ENCODE results near the gene ORMDL2. TPM values are rescaled to one million over a fixed set of nuclear protein-coding genes. Genes with fewer than 3 reads are reported as not detected.

ORMDL2 gene
- total RNA-seq, 1 donor: 10.1 TPM

GRCh38 chr12:55788546-55788945, 29.3 kb upstream of the ORMDL2 start:
- H4K20me1 ChIP-seq (ENCODE audit: insufficient read depth, low read length): peaks cover 3% of the 10 kb centered on the region
- no peak overlapping the region for H3K27ac ChIP-seq (ENCODE audit: low read depth, low read length)
- no peak overlapping the region for H3K4me3 ChIP-seq (ENCODE audit: insufficient read depth, low read length)
- no peaks in the 10 kb centered on the region for H3K4me1 ChIP-seq (ENCODE audit: insufficient read depth, low read length)
- H3K79me2 ChIP-seq (ENCODE audit: insufficient read depth, low read length): peaks cover 8% of the 10 kb centered on the region
- no peaks in the 10 kb centered on the region for H3K9me3 ChIP-seq (ENCODE audit: low read depth, low read length)
- H3K4me2 ChIP-seq (ENCODE audit: insufficient read depth, low read length): no peak overlapping the region
- no peaks in the 10 kb centered on the region for H3K27me3 ChIP-seq (ENCODE audit: insufficient read depth, low read length)
- no peak for TF ChIP-seq CTCF (IDR thresholded peaks at IDR 0.05; ENCODE audit: extremely low read depth, low read depth, low read length)
- H2AFZ ChIP-seq (ENCODE audit: low read length): no peak overlapping the region
- peaks cover 69% of the 10 kb centered on the region for H3K36me3 ChIP-seq (ENCODE audit: insufficient read depth, low read length)
- no peak for DNase-seq (ENCODE audit: insufficient read length, low spot score, missing footprints)

- Histone ChIP-seq H2AFZ (ENCODE audit: low read length) (no peak overlapping the region), H3K79me2 (ENCODE audit: insufficient read depth, low read length) (peaks cover 10% of the 10 kb centered on the region), H3K4me3 (ENCODE audit: insufficient read depth, low read length) (no peak overlapping the region), H3K4me2 (ENCODE audit: insufficient read depth, low read length) (no peak overlapping the region), H3K36me3 (ENCODE audit: insufficient read depth, low read length) (peaks cover 70% of the 10 kb centered on the region), H4K20me1 (ENCODE audit: insufficient read depth, low read length) (peaks cover 1% of the 10 kb centered on the region), H3K27ac (ENCODE audit: low read depth, low read length) (no peak overlapping the region), H3K4me1 (ENCODE audit: insufficient read depth, low read length) (no peaks in the 10 kb centered on the region), H3K9me3 (ENCODE audit: low read depth, low read length) (no peaks in the 10 kb centered on the region), H3K27me3 (ENCODE audit: insufficient read depth, low read length) (no peaks in the 10 kb centered on the region)
- TF ChIP-seq CTCF (IDR thresholded peaks at IDR 0.05; ENCODE audit: extremely low read depth, low read depth, low read length): no peak
- no peak for DNase-seq (ENCODE audit: insufficient read length, low spot score, missing footprints)
These were observed 28.7 kb upstream of the ORMDL2 start for GRCh38 chr12:55789171-55789570.

GRCh38 chr12:55789893-55790292, 27.9 kb upstream of the ORMDL2 start:
- Histone ChIP-seq H4K20me1 (ENCODE audit: insufficient read depth, low read length) (no peaks in the 10 kb centered on the region), H3K9me3 (ENCODE audit: low read depth, low read length) (no peaks in the 10 kb centered on the region), H3K4me2 (ENCODE audit: insufficient read depth, low read length) (no peak overlapping the region), H3K79me2 (ENCODE audit: insufficient read depth, low read length) (peaks cover 11% of the 10 kb centered on the region), H3K4me3 (ENCODE audit: insufficient read depth, low read length) (no peak overlapping the region), H3K36me3 (ENCODE audit: insufficient read depth, low read length) (peaks cover 70% of the 10 kb centered on the region), H3K27me3 (ENCODE audit: insufficient read depth, low read length) (no peaks in the 10 kb centered on the region), H3K27ac (ENCODE audit: low read depth, low read length) (no peak overlapping the region), H3K4me1 (ENCODE audit: insufficient read depth, low read length) (no peaks in the 10 kb centered on the region), H2AFZ (ENCODE audit: low read length) (no peak overlapping the region)
- DNase-seq (ENCODE audit: insufficient read length, low spot score, missing footprints): no peak
- TF ChIP-seq CTCF (IDR thresholded peaks at IDR 0.05; ENCODE audit: extremely low read depth, low read depth, low read length): no peak

DNA sequence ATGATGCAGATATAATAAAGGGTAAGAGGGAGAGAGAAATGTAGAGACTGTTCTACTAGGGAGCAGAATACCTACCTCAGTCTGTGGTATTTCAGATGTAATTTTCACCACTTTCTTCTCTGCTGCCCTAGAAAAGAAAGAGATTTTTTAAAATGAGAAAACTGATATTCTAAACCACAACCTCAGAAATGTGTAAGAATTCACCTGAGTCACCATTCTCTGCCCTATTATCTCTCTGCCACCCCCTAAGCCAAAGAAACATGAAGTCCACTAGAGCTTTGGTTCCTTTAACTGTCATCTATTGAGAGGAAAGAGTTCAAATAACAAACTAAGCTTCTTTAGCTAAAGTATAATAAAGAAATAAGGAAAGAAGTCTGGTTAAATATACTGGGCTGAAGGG, 21.9 kb upstream of the ORMDL2 start:
- no peak for TF ChIP-seq CTCF (IDR thresholded peaks at IDR 0.05; ENCODE audit: extremely low read depth, low read depth, low read length)
- Histone ChIP-seq H3K9me3 (ENCODE audit: low read depth, low read length) (no peaks in the 10 kb centered on the region), H3K27me3 (ENCODE audit: insufficient read depth, low read length) (no peaks in the 10 kb centered on the region), H4K20me1 (ENCODE audit: insufficient read depth, low read length) (peaks cover 8% of the 10 kb centered on the region), H3K79me2 (ENCODE audit: insufficient read depth, low read length) (peaks cover 25% of the 10 kb centered on the region), H3K36me3 (ENCODE audit: insufficient read depth, low read length) (peaks cover 73% of the 10 kb centered on the region), H3K4me2 (ENCODE audit: insufficient read depth, low read length) (no peak overlapping the region), H3K27ac (ENCODE audit: low read depth, low read length) (no peak overlapping the region), H3K4me1 (ENCODE audit: insufficient read depth, low read length) (no peaks in the 10 kb centered on the region), H3K4me3 (ENCODE audit: insufficient read depth, low read length) (no peak overlapping the region), H2AFZ (ENCODE audit: low read length) (no peak overlapping the region)
- no peak for DNase-seq (ENCODE audit: insufficient read length, low spot score, missing footprints)
